ENCODE results near the gene CHTF8.

CHTF8 gene

DNA sequence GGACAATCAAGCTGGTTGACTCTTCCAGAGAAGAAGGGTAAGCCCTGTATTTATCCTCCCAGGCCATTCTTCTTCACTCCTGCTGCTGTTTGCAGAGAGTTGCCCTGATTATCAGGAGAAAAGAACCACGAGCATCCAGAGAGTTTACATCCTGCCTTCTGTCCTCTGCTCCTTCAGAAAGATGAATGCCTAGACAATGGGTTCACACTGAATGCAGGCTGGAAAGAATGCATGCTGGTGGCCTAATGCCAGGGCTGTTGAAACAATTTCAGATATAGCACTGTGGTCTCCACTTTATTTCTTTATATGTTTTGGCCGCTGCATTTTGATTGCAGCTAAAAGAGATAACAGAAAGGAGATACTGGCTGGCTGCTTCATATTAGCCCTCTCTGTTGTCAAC lies 48.1 kb downstream of the CHTF8 start:
- no peak for DNase-seq (ENCODE audit: low spot score)

DNA sequence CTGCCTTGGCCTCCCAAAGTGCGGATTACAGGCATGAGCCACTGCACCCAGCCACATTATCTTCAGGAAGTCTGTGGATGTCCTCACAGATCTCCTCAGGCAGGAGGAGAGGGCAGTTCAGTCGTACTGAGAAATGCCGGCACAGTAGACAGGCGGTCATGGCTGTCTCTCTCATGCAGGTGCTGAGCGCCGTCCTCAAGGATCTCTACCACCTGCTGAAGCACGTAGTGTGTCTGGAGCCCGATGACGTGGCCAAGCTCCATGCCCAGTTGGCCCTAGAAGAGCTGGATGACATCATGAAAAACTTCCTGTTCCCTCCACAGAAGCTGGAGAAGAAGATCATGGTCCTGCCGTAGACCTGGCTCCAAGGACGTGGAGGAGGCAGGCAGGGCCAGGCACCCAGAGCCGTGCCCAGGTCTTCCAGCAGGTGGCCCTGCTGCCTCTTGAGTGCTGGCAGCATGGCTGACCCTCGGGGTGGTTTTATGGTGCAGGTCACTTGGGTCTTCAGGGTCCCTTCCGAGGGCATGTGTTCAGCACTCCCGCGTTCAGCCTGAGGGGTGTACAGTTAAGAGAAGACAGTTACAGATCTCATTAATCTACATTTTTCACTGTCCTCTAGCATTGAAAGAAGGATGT lies 49.0 kb downstream of the CHTF8 start:
- DNase-seq (ENCODE audit: low spot score): no peak

DNA sequence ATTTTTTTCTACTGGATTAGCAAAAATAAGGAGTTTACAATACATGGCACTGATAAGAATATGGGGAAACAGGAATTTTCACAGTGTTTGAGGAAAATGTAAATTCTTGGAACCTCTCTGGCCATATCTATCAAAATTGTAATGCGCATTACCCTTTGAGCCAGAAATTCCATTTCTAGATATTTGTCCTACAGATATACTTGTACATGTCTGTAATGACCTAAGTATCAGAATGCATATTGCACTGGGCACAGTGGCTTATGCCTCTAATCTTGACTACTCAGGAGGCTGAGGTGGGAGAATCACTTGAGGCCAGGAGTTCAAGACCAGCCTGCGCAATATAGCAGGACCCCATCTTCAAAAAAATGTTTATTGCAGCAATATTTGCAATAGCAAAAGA lies 52.7 kb downstream of the CHTF8 start:
- no peak for DNase-seq (ENCODE audit: low spot score)

DNA sequence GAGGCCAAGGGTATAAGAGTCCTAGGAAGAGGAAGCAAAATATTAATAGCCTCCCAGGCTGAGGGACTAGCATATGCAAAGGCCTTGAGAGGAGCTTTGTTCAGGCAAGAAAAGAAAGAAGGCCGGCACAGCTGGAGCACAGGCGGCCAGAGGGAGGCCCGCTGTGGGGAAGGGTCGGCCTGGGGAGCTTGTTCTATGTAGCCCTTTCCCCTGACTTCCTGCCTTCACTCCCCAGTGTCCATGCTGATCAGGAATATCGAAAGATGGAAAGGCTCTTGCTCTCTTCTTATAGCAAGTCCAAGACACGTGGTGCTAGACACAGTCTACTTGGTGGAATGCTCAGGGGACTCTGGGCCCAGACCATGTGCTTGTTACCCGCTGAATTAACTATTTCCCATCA lies 54.3 kb downstream of the CHTF8 start:
- no peak for DNase-seq (ENCODE audit: low spot score)

DNA sequence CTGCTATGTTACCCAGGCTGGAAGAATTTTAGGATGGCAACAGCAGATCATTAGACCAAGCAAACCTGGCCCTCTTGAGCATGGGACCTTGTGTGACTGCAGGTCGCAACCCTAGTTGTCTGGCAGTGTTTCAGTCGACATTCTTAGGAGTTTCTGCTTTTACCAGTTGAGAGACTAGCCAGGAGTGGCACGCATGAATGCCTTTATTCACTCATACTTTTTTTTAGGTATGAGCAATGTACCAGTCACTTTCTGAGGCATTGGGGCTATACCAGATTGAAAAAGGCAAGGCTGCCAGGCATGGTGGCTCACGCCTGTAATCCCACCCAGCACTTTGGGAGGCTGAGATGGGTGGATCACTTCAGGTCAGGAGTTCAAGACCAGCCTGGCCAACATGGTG lies 55.1 kb downstream of the CHTF8 start:
- no peak for DNase-seq (ENCODE audit: low spot score)

DNA sequence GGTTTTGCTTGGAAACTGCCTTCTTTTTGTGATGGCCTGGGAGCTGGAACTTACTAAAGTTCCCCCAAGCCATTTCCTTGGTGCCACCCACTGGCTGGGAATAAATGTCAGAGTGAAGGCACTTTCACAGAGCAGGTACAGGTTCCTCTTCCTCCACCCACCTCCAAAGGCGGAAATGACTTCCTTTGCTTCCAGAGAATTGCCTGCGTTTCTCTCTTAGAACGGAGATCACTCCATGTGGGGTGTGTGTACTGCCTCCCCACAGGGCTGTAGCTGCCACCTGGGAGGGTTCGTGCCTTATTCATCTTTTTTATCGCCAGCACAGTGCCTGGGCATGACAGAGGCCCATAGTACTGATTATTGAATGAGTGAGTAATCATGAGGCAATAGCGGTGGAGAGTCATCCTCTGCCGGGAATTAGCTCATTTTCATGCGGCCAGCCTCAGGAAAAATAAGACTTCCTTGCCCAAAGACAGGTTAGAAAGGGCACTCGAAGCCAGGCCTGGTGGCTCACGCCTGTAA lies 59.1 kb downstream of the CHTF8 start:
- DNase-seq (ENCODE audit: low spot score): peak; percentile 47

DNA sequence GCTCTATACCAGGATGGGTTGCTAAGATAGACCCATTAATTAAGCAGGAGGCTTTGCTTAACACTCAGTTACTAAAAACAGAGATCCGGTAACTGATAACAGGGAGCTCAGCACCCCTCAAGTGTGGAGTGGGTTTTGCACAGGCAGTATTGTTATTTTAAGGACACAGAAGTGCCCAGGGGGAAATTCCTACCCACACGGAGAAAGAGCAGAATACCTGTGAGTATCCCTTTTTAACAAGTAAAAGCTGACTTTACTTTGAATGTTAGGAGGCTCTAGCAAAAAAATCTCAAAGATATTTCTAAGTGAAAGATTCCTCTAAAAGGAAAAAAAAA lies 59.8 kb downstream of the CHTF8 start:
- DNase-seq (ENCODE audit: low spot score): no peak

DNA sequence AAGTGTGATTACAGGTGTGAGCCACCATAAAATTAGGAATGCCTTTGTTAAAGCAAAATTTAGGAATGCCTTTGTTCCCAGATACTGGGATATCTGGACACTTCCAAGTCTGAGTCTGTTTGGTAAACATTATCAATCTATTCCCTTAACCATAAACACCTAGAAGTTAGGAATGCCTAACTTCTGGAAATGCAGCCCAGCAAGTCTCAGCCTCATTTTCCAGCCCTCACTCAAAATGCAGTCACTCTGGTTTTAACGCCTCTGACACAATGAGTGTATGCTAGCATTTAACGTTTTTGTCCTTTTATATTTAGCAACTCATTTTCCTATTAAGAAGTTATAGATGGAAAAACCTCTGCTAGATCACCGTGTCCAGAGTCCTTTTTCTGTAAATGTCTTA lies 61.4 kb downstream of the CHTF8 start:
- DNase-seq (ENCODE audit: low spot score): no peak

DNA sequence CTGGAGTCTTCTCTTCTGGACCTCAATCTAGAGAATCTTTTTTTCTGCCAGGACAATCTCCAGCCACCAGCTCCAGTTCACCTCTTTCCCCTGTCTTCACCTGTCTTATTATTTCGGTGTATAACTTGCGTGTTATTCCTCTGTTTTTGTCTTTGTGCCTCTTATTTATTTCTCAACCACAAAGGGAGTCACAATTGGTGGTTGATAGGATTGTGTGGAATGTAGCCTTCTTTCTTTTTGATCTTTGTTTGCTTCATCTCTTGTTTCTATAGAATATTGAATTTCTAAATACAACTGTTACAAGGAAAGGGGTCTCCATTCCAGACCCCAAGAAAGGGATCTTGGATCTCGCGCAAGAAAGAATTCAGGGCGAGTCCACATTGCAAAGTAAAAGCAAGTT lies 62.9 kb downstream of the CHTF8 start:
- no peak for DNase-seq (ENCODE audit: low spot score)

All from hepatic stellate cell (primary cell).